ENCODE measurements around the gene FREM1.

FREM1 gene

GRCh38 chr9:14908295-14909180 lies 1.7 kb downstream of the FREM1 start:
- no peak for DNase-seq

GRCh38 chr9:14907696-14908095 lies 2.5 kb downstream of the FREM1 start:
- DNase-seq = no peak

GRCh38 chr9:14907360-14907685 lies 2.9 kb downstream of the FREM1 start:
- DNase-seq = no peak

- DNase-seq = no peak
Observed at GRCh38 chr9:14906644-14907359, 3.4 kb downstream of the FREM1 start.

- DNase-seq = no peak
Observed at GRCh38 chr9:14906000-14906399, 4.2 kb downstream of the FREM1 start.

GRCh38 chr9:14903040-14903439 lies 7.2 kb downstream of the FREM1 start:
- DNase-seq = no peak

- no peak for DNase-seq
Observed at GRCh38 chr9:14902561-14902960, 7.7 kb downstream of the FREM1 start.

- no peak for DNase-seq
Observed at GRCh38 chr9:14899815-14900193, 10.4 kb downstream of the FREM1 start.

- DNase-seq = no peak
Observed at GRCh38 chr9:14899042-14899814, 11.0 kb downstream of the FREM1 start.

- DNase-seq = no peak
Observed at GRCh38 chr9:14895806-14896205, 14.4 kb downstream of the FREM1 start.

- DNase-seq = no peak
Observed at GRCh38 chr9:14893280-14893679, 16.9 kb downstream of the FREM1 start.

- no peak for DNase-seq
Observed at GRCh38 chr9:14891332-14891731, 18.9 kb downstream of the FREM1 start.

- DNase-seq = no peak
Observed at GRCh38 chr9:14889451-14889850, 20.8 kb downstream of the FREM1 start.

- no peak for DNase-seq
Observed at GRCh38 chr9:14888875-14889274, 21.4 kb downstream of the FREM1 start.

- DNase-seq = no peak
Observed at GRCh38 chr9:14888272-14888671, 22.0 kb downstream of the FREM1 start.

GRCh38 chr9:14887149-14887548 lies 23.1 kb downstream of the FREM1 start:
- no peak for DNase-seq

- DNase-seq = no peak
Observed at GRCh38 chr9:14883310-14883944, 26.8 kb downstream of the FREM1 start.

GRCh38 chr9:14882090-14882489 lies 28.1 kb downstream of the FREM1 start:
- no peak for DNase-seq

GRCh38 chr9:14881006-14881405 lies 29.2 kb downstream of the FREM1 start:
- no peak for DNase-seq

GRCh38 chr9:14870090-14870489 lies 40.1 kb downstream of the FREM1 start:
- DNase-seq = no peak

- no peak for DNase-seq
Observed at GRCh38 chr9:14869671-14870070, 40.6 kb downstream of the FREM1 start.

- no peak for DNase-seq
Observed at GRCh38 chr9:14868772-14869583, 41.2 kb downstream of the FREM1 start.

All from activated CD4-positive, CD25-positive, alpha-beta regulatory T cell (primary cell).